GM18505 (cell line): Measurements from ENCODE around the gene ZNF771.

Source experiments
- ATAC-seq: cut with Tn5 transposase; IDR thresholded peaks from one replicate; pipeline ENCODE4 v1.9.1; 2021; ENCODE audit not compliant: unreplicated experiment
- POLR2A ChIP-seq: IDR thresholded peaks from 4 replicates; pipeline ENCODE4 v1.6.1; 2011; ENCODE audit warnings: borderline replicate concordance; ENCODE audit not compliant: insufficient read depth, insufficient read length; ENCODE audit errors: extremely low read depth

Gene ZNF771

GRCh38 chr16:30369938-30370455, 37.4 kb upstream of the ZNF771 start:
- ATAC-seq = peak; percentile 24
- TF ChIP-seq POLR2A = no peak

DNA sequence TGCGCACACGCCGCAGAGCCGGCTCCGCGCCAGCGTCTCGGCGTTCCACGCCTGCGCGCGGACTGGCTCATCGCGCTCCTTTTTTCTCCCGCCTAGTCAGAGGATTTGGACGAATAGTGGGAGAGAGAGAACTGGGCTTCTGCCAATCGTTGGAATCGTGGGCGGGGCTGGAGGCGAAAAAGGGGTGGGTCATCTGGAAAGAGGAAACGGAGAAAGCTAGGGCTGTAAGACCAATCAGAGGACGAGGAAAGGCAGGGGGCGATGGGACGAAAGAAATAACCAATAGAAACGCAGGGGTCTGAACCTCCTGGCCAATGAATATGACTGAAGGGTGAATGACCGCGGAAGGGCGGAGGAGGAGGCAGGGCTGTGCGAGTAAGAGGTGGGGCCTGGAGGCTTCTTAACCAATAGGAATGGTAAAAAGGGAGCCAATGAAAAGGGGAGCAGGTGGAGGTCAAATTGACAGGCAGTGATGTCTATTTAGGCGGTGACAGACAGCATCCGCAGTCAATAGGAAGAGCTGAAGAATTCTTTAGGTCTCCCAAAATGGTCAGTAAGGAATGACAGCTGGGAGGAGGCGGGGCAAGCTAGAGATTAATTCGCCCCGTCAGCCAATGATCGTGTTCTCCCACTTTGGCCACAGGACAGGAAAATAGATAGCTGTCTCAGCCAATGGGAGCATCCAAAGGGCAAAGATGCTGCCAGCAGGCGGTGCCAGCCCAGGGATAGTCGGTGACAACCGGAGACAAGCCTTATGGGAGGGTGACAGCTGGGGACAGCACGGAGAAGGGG, 36.8 kb upstream of the ZNF771 start, which contains the start of gene TBC1D10B:
TSS of gene TBC1D10B (minus strand) at position 39 of the 792 bp plus-strand sequence. CDS start 311 bp downstream, outside the sequence.
- peak; percentile 72 for ATAC-seq
- peak; percentile 68 for TF ChIP-seq POLR2A

GRCh38 chr16:30371248-30371816, 36.1 kb upstream of the ZNF771 start:
- peak; percentile 82 for TF ChIP-seq POLR2A
- ATAC-seq = no peak

GRCh38 chr16:30372038-30372712, 35.2 kb upstream of the ZNF771 start:
- TF ChIP-seq POLR2A = no peak
- ATAC-seq = no peak

- no peak for ATAC-seq
- no peak for TF ChIP-seq POLR2A
Observed at GRCh38 chr16:30372725-30373124, 34.7 kb upstream of the ZNF771 start.

DNA sequence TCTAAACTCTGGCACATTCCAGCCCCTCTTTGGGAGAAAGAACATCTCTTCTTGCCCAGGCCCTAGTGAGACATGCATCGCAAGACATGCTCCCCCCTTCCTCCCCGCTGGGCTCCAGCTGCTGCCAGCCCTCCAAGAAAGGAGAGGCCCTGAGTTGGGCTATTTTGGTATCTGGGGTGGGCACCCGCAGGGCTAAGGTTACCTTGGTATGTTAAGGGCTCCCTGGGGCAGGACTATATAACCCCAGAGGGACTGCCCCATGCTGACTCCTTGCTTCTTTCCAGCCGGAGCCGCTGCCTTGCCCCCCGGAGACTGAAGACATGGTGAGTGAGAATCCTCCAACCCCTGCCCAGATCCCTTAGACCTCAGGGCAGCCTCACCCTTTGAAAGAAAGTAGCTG, 32.9 kb upstream of the ZNF771 start, which contains the start of gene MYL11:
TSS of gene MYL11 (plus strand) at position 265 of the 400 bp plus-strand sequence. CDS start at position 321, 56 bp downstream.
- ATAC-seq = no peak
- TF ChIP-seq POLR2A = no peak

GRCh38 chr16:30375864-30376263, 31.5 kb upstream of the ZNF771 start:
- no peak for ATAC-seq
- no peak for TF ChIP-seq POLR2A

DNA sequence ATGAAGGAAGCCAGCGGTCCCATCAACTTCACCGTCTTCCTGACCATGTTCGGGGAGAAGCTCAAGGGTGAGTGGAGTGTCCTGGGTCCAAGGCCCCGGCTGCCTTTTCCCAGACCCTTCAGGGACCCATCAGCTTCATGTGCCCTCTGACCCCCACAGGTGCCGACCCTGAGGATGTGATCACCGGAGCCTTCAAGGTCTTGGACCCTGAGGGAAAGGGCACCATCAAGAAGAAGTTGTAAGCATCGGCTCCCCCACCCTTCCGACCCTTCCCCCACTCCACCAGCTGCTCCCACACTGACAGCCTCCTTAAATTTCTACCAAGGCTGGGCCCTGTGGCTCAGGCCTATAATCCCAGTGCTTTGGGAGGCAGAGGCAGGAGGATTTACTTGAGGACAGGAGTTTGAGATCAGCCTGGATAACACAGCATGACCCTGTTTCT, 30.9 kb upstream of the ZNF771 start:
- no peak for TF ChIP-seq POLR2A
- ATAC-seq = no peak

GRCh38 chr16:30377050-30377811, 30.2 kb upstream of the ZNF771 start:
- TF ChIP-seq POLR2A = no peak
- no peak for ATAC-seq

DNA sequence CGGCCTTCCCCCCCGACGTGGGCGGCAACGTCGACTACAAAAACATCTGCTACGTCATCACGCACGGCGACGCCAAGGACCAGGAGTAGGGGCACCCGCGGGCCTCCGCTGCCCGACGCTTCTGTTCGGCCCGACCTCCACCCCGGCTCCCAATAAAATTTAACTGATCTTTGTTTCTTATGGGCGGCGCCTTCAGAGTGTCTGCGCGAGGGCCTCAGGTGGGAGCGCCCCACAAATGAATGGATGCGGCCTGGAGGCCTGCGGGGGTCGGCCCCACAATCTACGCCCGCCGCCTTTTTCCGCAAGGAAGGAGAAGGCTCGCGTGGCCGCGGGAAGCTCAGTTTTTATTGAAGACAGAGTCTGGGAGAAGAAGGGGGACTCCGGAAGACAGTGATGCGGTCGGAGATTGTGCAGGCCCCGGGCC, 29.6 kb upstream of the ZNF771 start:
- peak; percentile 25 for ATAC-seq
- peak; percentile 68 for TF ChIP-seq POLR2A

DNA sequence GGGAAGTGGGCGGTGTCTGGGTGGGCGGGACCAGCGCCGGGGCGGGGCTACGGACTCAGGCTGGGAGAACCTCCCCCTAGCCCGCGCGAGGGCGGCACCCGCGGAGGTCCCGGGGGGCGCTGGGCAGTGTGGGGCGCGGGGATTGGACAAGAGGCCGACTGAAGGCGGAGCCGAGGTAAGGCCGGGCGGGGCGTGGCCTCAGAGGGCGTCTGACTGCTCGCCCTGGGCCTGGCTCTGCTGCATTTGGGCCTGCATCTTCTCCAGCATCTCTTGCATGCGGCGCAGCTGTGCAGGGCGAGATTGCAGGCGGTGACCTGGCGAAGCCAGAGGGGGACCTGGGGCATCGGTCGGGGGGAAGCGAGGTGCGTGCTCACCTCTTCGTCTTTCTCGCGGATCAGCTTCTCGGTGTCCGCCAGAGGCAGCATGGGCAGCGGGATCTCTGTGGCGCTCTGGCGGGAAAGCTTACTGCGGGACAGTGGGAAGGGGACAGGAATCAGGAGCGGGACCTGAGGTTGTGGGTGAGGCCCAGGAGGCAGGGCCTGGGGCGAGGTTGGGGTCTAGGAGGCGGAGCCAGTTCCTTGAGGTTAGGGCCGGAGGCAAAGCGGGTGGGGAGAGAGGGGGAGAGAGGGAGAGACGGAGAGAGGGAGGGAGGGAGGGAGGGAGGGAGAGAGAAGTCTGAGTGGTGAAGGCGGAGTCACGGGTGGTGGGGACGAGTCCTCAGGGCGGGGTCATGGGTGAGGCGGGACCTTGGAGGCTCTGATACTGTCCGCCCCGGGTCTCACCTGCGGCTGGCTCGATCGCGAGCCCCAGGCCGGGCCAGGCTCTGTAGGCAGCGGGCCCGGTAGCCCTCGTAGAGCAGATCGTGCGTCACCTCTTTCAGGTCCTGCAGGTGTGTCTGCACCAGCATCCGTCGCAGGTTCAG, 28.9 kb upstream of the ZNF771 start:
- peak; percentile 83 for ATAC-seq
- TF ChIP-seq POLR2A = peak; percentile 68
